WI38 (cell line): ENCODE data around the gene COLQ.
"Not testable (repeated sequence)": the region's sequence is repeated elsewhere in the genome, so short reads cannot be mapped to it uniquely, and the experiment has no call there.

Experiments used
- H3K4me3 ChIP-seq: 2 replicates; pipeline ENCODE4 v1.5.1; 2011; ENCODE audit warnings: low read depth, mild to moderate bottlenecking, control low read depth, low read length
- CTCF ChIP-seq: IDR thresholded peaks from 2 replicates; pipeline ENCODE4 v1.5.1; 2012; ENCODE audit warnings: low read depth, mild to moderate bottlenecking, control low read depth, low read length

Gene COLQ

GRCh38 chr3:15467227-15468181 lies 54.0 kb downstream of the COLQ start:
- TF ChIP-seq CTCF, result no peak
- H3K4me3 ChIP-seq, result no peak overlapping the region

GRCh38 chr3:15465876-15466585 lies 55.5 kb downstream of the COLQ start:
- TF ChIP-seq CTCF, result no peak
- H3K4me3 ChIP-seq, result no peak overlapping the region

- TF ChIP-seq CTCF, result no peak
- H3K4me3 ChIP-seq, result no peak overlapping the region
Measured at GRCh38 chr3:15462451-15462850, 59.1 kb downstream of the COLQ start.

GRCh38 chr3:15460891-15461531 lies 60.5 kb downstream of the COLQ start:
- no peak for TF ChIP-seq CTCF
- H3K4me3 ChIP-seq, result no peak overlapping the region

GRCh38 chr3:15458212-15458780 lies 63.2 kb downstream of the COLQ start:
- no peak overlapping the region for H3K4me3 ChIP-seq
- TF ChIP-seq CTCF, result no peak

GRCh38 chr3:15456915-15457314 lies 64.6 kb downstream of the COLQ start:
- H3K4me3 ChIP-seq, result not testable (repeated sequence)

- no peak for TF ChIP-seq CTCF
- H3K4me3 ChIP-seq, result no peak overlapping the region
Measured at GRCh38 chr3:15456321-15456720, 65.2 kb downstream of the COLQ start.
